Stimulated activated CD4-positive, alpha-beta T cell treated with anti-CD3 and anti-CD28 coated beads, Interleukin-2, amount 100 ng/mL, for 48 hours (primary cell): ENCODE data around the gene BBX.

ENCODE experiments used
- DNase-seq, 2 donors: peaks; one replicate each; pipeline ENCODE4 v3.0.0-alpha.2; 2020

The BBX gene

GRCh38 chr3:107756649-107757048, 233.9 kb downstream of the BBX start:
- no peak for DNase-seq

- DNase-seq, result no peak
These were observed 234.4 kb downstream of the BBX start for GRCh38 chr3:107757140-107757539.

GRCh38 chr3:107760144-107760543, 237.4 kb downstream of the BBX start:
- no peak for DNase-seq

- DNase-seq, result no peak
These were observed 238.6 kb downstream of the BBX start for GRCh38 chr3:107761391-107761790.

GRCh38 chr3:107765524-107765923, 242.8 kb downstream of the BBX start:
- DNase-seq, result no peak

- DNase-seq, result no peak
These were observed 245.3 kb downstream of the BBX start for GRCh38 chr3:107767897-107768605.

- DNase-seq, result no peak
These were observed 247.1 kb downstream of the BBX start for GRCh38 chr3:107769882-107770281.

GRCh38 chr3:107772016-107772415, 249.3 kb downstream of the BBX start:
- no peak for DNase-seq

GRCh38 chr3:107775974-107776373, 253.2 kb downstream of the BBX start:
- DNase-seq, result no peak

- no peak for DNase-seq
These were observed 258.5 kb downstream of the BBX start for GRCh38 chr3:107781253-107781652.

- no peak for DNase-seq
These were observed 259.3 kb downstream of the BBX start for GRCh38 chr3:107782054-107782453.

- no peak for DNase-seq
These were observed 267.9 kb downstream of the BBX start for GRCh38 chr3:107790612-107791011.

GRCh38 chr3:107791027-107791426, 268.3 kb downstream of the BBX start:
- no peak for DNase-seq

GRCh38 chr3:107791450-107791849, 268.7 kb downstream of the BBX start:
- DNase-seq, result no peak

GRCh38 chr3:107794664-107795443, 272.1 kb downstream of the BBX start:
- no peak for DNase-seq

GRCh38 chr3:107795514-107796094, 272.8 kb downstream of the BBX start:
- DNase-seq, result no peak

- no peak for DNase-seq
These were observed 274.0 kb downstream of the BBX start for GRCh38 chr3:107796791-107797190.

GRCh38 chr3:107797586-107797985, 274.8 kb downstream of the BBX start:
- DNase-seq, result no peak

GRCh38 chr3:107798381-107798780, 275.6 kb downstream of the BBX start:
- DNase-seq, result no peak

GRCh38 chr3:107800710-107801109, 277.9 kb downstream of the BBX start:
- no peak for DNase-seq

- no peak for DNase-seq
These were observed 280.4 kb downstream of the BBX start for GRCh38 chr3:107803170-107803569.

- DNase-seq, result no peak
These were observed 283.3 kb downstream of the BBX start for GRCh38 chr3:107806021-107806420.

GRCh38 chr3:107806536-107806935, 283.8 kb downstream of the BBX start:
- DNase-seq, result no peak
